Amniotic epithelial cell (primary cell): Measurements from ENCODE around the gene LRRC32.

Source experiments
- DNase-seq: peaks from one replicate; pipeline ENCODE4 v3.0.0-alpha.2; 2010; ENCODE audit warnings: low read depth

The LRRC32 gene

GRCh38 chr11:76670485-76671236 is at the start of gene LRRC32:
Gene LRRC32, minus strand, starts transcription at chr11:76670747. Its CDS starts 4,793 bp downstream, at chr11:76665954.
- DNase-seq: no peak

GRCh38 chr11:76719686-76720085 is 49.1 kb upstream of the LRRC32 start:
- DNase-seq: no peak

GRCh38 chr11:76719281-76719680 is 48.7 kb upstream of the LRRC32 start:
- no peak for DNase-seq

GRCh38 chr11:76717816-76718215 is 47.3 kb upstream of the LRRC32 start:
- no peak for DNase-seq

GRCh38 chr11:76717369-76717768 is 46.8 kb upstream of the LRRC32 start:
- DNase-seq: no peak

GRCh38 chr11:76716268-76716667 is 45.7 kb upstream of the LRRC32 start:
- DNase-seq: no peak

- DNase-seq: no peak
Observed at GRCh38 chr11:76714493-76714892, 43.9 kb upstream of the LRRC32 start.

- no peak for DNase-seq
Observed at GRCh38 chr11:76713499-76713898, 43.0 kb upstream of the LRRC32 start.

- no peak for DNase-seq
Observed at GRCh38 chr11:76712125-76712524, 41.6 kb upstream of the LRRC32 start.

GRCh38 chr11:76709756-76710155 is 39.2 kb upstream of the LRRC32 start:
- DNase-seq: no peak

- DNase-seq: no peak
Observed at GRCh38 chr11:76708972-76709660, 38.6 kb upstream of the LRRC32 start.

- DNase-seq: no peak
Observed at GRCh38 chr11:76707293-76707825, 36.8 kb upstream of the LRRC32 start.

- DNase-seq: no peak
Observed at GRCh38 chr11:76706667-76707066, 36.1 kb upstream of the LRRC32 start.

GRCh38 chr11:76705826-76706225 is 35.3 kb upstream of the LRRC32 start:
- DNase-seq: no peak

- DNase-seq: no peak
Observed at GRCh38 chr11:76704171-76704948, 33.8 kb upstream of the LRRC32 start.

- no peak for DNase-seq
Observed at GRCh38 chr11:76703707-76704106, 33.2 kb upstream of the LRRC32 start.

- peak; percentile 25 for DNase-seq
Observed at GRCh38 chr11:76702336-76703128, 32.0 kb upstream of the LRRC32 start.

GRCh38 chr11:76701294-76702040 is 30.9 kb upstream of the LRRC32 start:
- peak; percentile 58 for DNase-seq

- DNase-seq: peak; percentile 94
Observed at GRCh38 chr11:76700177-76701100, 29.9 kb upstream of the LRRC32 start.
